OCI-M2 (cell line): Measurements from ENCODE around the gene UCP3.

Experiments used
- DNase-seq: peaks from one replicate; lab custom pipeline; 2025; ENCODE audit not compliant: unreplicated experiment; lab: John Stamatoyannopoulos, UW

The UCP3 gene

DNA sequence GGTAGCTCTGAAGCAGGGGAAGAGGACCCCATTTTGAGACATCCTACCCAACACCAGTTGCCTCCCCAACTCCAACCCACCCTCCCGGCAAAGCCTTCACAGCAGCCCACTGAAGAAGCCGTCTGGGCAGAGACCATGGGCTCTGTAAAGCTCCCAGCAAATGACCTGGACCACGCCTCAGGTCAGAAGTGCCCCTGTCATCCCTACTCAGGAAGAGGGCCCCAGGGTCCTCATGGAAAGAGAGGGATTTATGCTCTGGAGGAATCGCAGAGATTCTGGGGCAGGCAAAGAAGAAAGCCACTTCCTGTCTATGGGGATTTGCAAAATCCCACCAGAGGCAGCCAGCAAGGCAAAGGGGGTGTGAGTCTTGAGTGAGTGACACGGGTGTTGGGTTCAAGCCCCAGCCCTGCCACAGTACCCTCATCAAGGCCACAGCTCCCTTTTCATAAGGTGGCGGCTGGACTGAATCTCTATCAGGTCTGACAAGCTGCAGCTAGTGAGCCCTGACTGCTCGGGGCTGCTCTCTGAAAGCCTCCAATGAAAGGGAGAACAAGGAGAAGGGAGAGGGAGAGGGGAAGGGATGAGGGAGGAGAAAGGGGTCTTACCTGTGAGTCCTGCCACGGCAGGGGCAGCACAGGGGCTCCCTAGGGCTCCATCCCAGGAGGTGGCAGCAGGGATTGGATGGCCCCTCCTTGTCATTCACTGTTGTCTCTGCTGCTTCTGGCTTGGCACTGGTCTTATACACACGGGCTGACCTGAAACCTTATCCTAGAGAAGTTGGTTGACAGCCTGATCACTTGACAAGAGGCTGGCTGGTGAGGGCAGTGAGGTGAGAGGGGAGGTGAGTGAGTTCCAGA lies at the start of gene UCP3:
UCP3 (minus strand) TSS at position 713 of the 857 bp plus-strand sequence. CDS start 2,043 bp downstream, outside the sequence.
- DNase-seq = no peak

- DNase-seq = no peak
Measured at GRCh38 chr11:74057249-74058151, 48.6 kb upstream of the UCP3 start.

GRCh38 chr11:74055938-74056337 lies 47.1 kb upstream of the UCP3 start:
- no peak for DNase-seq

DNA sequence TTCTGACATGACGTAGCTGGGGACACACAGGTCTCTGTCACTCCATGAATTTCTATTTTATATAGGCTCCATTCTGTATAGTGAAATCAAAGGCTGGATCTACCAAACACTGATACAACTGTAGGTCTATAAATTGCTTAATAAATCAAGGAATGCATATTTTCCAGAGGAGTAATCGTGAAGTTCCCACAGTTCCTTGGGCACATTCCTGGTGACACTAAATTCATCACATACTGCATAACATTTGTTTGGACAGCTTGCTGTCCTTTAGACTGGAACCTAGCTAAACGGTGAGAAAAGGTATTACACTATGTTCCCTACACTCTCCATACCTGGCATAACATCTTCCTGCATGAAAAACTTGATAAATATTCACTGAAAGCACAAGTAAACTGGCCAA lies 41.6 kb upstream of the UCP3 start:
- DNase-seq = no peak

- no peak for DNase-seq
Measured at GRCh38 chr11:74048993-74049392, 40.1 kb upstream of the UCP3 start.

DNA sequence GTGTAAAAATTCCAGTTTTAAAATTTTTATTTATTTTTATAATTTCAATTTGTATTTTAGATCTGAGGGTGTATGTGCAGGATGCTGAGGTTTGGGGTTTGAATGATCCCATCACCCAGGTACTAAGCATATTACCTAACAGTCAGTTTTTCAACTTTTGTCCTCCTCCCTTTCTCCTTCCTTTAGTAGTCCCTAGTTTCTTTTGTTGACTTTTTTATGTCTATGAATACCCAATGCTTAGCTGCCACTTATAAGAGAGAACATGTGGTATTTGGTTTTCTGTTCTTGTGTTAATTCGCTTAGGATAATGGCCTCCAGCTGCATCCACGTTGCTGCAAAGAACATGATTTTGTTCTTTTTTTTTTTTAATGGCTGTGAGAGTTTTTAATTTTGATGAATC lies 35.7 kb upstream of the UCP3 start:
- DNase-seq = no peak

DNA sequence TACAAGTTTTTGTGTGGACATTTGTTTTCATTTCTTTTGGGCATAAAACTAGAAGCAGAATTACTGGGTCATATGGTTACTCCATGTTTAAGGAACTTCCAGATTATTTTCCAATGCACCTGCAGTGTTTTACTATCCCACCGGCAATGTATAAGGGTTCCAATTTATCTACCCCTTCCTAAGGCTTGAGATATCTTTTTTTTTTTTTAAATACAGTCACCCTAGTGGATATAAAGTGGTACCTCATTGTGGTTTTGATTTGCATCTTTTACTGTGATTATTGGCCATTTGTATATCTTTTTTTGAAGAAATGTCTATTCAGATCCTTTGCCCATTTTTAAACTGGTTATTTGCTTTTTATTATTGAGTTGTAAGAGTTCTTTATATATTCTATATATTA lies 34.6 kb upstream of the UCP3 start:
- no peak for DNase-seq

DNA sequence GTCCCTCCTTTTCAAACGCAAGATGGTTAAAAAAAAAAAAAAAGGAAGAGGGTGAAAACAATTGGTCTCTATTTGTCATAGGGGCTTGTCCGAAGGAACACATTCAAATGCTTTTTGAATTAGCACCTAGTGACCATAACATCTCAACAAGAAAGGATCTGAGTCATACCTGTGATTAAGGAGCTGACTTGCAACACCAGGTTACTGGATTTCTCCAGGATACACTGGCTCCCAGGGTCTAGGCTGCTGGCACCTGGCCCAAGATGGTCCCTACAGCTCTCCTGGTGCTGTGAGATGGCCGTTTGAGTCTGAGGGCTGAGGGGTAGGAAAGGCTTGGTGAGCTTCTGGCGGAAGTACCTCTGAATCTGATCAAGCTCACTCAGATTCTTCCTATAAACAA lies 28.4 kb upstream of the UCP3 start:
- no peak for DNase-seq

DNA sequence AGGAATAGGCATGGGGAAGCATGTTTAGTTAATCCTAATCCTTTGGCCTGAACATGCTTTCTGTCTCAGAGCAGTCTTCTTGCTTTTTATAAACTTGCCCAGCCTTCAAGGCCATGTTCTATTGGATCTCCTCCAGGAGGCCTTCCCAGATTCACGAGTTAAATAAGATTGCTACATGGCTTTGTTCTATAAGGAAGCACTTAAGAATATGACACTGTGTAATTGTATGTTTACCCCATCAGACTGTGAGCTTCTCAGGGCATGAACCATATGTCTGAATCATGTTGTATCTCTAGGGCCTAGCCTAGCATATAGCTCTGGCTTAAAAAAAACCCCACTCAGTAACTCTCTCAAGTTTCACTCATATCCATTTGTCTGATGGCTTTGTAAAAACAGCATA lies 26.4 kb upstream of the UCP3 start:
- no peak for DNase-seq

DNA sequence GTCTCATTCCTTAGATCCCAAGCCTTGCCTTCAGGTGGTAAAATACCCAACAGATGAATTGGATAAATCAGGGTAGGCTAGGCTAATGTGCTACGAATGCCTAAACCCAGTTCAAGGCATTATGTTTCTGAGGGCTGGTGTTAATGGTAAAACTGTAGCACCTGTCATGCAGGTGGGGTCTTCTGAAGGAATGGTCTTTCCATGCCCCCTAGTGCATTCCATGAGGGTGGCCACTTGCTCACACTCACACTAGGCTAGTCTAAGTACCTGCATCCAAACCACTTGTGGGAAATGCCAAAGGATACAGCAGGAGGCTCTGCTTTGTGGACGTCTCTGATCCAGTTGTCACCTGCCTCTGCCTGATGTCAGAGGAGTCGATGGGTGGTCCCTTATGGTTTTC lies 24.2 kb upstream of the UCP3 start:
- no peak for DNase-seq

DNA sequence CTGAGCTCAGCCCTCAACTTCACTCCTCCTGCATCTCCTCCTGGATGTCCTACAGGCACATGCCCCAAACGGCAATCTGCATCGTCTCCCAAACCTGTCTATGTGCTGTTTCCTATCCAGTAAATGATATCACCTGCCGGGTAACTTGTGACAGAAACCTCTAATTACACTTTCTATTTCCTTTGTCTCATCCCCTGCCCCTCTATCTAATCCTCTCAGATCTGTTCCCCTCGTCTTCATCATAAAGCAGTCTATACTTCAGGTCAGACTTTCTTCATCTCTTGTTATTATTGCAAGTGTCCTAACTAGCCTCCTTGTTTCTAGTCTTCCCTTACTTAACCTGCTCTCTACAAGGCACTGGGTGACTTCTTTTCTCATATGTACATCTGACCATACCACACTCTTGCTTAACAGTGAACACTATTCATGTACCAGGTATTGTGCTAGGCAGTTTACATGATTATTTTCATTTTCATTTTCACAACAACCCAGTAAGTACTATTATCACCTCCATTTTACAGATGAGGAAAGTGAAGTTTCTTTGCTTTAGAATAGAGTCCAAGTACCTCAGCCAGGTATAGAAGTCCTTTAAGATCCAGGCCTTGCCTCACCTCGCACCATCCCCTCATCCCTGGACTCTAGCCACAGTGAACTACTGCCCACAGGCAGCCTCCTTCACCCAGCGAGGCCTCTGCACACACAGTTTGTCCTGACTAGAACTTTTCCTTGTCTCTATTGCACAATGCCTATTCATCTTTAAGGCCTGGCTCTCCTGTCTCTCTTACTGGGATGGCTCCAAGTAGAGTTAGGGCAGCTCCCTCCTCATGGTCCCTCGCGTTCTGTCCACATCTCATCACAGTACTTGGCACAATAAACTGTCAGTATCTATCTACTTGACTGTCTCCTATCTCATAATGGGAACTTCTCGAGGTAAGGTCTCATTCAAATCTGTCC lies 22.1 kb upstream of the UCP3 start:
- DNase-seq = no peak

DNA sequence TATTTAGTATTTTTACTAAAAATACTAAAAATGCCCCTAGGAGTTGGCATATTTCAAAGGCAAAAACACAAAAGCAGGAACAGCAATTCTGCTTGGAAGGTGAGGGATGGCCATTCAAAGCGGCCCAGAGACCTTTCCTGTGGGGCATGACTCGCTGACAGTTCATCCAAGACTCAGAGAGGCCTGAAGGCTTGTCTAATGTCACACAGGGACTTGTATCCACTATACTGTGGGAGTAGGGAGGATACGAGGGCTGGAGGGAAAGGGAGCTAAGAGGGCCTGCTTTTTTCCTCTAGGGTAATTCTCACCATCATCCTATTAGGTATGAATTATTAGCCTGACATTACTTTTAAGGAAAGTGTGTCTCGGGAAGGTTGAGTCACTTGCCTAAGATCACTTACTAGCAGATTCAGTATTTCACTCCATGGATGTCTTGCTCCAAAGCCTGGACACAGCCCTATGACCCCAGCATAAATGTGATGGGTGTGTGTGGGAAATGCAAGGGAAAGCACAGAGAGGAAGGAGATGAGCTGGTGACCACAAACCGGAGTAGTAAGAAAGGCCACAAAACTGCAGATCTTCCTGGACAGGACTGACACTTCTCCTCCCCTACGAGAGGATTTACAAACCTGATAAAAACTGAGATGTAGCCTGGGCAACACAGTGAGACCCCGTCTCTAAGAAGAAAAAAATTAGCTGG lies 16.7 kb upstream of the UCP3 start:
- DNase-seq = no peak

DNA sequence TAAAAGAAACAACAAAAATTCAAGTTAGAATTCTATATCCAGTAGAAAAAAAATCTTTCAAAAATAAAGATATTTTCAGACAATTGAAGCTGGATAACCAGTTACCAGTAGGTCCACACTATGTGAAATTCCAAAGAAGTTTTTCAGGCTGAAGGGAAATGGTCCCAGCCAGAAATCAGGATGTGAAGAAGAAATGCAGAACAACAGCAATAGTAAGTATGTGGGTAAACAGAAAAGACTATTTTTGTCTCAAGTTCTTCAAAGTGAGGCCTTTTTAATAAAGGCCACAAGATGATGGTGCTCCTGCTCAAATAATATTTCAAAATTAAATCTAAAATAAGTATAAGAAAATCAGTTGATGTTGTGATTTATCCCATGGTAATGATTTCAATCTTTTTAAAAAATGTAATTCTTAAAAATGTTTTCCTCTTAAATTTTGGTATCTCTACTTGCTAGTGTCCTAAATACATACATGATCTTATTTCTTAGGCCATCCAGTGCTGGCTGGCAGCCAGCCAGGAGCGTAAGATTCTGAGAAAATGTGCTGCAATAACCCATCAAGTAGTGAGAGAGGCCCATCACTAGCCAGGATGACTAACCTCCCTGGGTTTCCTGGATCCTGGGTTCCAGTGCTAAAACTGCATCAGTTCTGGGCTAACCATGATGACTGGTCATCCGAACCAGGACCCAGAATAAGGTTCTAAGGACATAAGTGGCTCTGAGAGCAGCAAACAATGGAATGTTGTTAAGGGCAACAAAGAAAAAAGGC lies 15.6 kb upstream of the UCP3 start:
- no peak for DNase-seq

- DNase-seq = no peak
Measured at GRCh38 chr11:74023276-74023675, 14.4 kb upstream of the UCP3 start.

DNA sequence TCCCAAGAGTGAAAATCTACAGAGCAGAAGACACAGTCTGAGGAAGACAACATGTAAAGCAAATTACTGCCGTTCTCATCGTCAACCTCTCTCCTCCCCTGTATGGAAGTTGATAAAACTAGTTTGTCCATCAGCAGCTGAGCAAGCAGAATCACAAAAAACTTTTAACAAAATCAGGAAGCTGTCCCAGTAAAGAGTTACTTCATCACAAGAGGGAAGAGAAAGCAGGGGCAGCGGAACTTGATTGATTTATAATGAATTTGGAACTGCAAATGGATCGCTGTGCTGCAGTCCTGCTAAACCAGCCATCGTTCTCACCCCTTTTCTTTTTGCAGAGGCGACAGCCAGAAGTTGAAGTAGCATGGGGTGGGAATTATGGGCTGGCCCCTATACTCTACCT lies 13.7 kb upstream of the UCP3 start:
- no peak for DNase-seq

- DNase-seq = no peak
Measured at GRCh38 chr11:74021998-74022397, 13.1 kb upstream of the UCP3 start.

DNA sequence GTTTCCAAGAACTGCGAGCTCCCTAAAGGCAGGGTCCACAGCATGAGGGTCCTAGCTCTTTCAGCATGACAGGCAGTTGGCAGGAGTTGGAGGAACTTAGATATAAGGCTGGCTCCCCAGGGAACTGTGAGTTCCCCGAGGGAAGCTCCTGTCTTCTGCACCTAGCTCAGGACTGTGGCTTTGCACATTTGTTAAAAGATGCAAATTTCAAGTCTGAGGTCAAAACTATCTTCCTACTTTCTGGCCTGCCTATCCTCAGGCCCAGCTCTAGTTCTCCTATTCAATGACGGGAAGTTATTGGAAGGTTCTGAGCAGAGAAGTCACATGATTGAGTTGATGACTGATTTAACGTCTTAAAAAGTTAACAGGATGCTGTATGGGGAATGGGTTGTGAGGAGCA lies 11.7 kb upstream of the UCP3 start:
- DNase-seq = no peak

- no peak for DNase-seq
Measured at GRCh38 chr11:74019860-74020259, 11.0 kb upstream of the UCP3 start.

DNA sequence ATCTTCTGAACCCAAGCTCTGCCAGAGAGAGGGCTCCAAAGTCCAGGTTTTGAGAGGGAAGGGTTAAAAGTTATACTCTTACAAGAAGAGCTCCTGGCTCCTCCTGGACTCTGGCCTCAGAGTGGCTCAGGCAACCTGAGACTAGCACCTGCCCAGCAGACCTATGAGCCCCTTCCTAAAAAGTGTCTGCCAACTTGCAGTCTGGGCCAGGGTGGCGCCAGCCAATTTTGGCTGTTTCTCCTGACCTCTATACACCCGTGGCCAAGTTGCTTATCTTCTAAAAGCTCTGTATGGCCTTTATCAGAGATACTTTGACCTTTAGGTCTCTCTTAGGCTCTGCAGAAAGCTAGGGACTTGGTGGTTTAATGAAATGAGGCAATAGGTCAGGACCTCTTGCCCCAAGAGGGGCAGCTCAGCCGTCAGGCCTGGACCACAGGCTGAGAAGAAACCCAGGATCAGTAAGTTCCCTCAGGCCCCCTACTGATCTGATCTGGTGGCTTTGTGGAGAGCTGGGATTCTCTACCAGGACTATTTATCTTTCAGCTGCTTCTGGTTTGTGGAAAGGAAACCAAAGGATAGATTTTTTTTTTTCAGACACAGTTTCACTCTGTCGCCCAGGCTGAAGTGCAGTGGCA lies 10.3 kb upstream of the UCP3 start:
- no peak for DNase-seq
